ENCODE data around the gene EEF1AKMT3.
"Not testable (repeated sequence)": the region's sequence is repeated elsewhere in the genome, so short reads cannot be mapped to it uniquely, and the experiment has no call there.

Gene EEF1AKMT3

DNA sequence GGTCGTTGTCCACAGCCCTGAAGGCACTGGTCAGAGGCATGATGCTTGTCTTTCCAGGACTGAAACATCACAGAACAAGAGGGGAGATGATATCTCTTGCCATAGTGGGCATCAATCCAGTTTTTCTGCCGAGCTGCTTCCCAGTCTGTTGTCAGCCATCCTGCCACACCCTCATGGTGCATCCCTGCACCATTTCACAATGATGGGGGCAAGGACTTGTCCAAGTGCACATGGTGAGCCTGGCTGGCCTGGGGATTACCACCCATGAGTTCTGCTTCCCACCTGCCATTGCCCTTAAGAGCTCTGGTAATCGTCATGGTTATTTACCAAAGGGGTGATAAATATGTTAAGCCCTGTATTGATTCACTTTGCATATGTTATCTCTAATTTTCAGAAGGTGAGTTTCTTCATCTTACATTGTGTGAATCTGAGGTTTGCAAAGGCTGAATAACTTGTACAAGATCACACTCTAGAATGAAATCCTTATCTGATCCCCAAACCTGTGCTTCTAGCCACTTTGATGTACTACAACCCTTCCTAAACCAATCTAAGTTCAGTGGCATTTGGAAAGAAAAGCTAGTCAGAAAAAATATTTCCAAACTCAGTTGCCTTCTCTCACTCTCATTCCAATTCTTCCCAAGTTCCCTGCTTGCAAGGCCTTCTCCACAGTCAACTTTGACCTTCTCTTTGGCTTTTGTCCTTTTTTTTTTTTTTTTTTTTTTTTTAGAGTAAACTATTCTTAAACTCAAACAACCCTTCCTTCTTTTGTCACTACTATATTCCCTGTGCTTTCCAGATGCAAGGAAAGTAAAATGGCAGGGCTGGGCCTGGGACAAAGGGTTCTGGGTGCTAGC is 43.8 kb downstream of the EEF1AKMT3 start:
- in situ Hi-C loops (cut with HindIII; ENCODE audit: low pct_ligation_motif_present, low sequenced_read_pairs), result no loop called here
- Histone ChIP-seq H3K4me3 (ENCODE audit: low read depth, low read length) (no peak overlapping the region), H3K36me3 (replicated peaks) (peaks cover 17% of the 10 kb centered on the region), H3K27ac (no peak overlapping the region), H3K27me3 (replicated peaks) (no peaks in the 10 kb centered on the region)
- TF ChIP-seq, protein P1, sequence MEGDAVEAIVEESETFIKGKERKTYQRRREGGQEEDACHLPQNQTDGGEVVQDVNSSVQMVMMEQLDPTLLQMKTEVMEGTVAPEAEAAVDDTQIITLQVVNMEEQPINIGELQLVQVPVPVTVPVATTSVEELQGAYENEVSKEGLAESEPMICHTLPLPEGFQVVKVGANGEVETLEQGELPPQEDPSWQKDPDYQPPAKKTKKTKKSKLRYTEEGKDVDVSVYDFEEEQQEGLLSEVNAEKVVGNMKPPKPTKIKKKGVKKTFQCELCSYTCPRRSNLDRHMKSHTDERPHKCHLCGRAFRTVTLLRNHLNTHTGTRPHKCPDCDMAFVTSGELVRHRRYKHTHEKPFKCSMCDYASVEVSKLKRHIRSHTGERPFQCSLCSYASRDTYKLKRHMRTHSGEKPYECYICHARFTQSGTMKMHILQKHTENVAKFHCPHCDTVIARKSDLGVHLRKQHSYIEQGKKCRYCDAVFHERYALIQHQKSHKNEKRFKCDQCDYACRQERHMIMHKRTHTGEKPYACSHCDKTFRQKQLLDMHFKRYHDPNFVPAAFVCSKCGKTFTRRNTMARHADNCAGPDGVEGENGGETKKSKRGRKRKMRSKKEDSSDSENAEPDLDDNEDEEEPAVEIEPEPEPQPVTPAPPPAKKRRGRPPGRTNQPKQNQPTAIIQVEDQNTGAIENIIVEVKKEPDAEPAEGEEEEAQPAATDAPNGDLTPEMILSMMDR (IDR thresholded peaks at IDR 0.05; ENCODE audit: low read depth, low read length, missing control alignments), result no peak
- no peak for DNase-seq

DNA sequence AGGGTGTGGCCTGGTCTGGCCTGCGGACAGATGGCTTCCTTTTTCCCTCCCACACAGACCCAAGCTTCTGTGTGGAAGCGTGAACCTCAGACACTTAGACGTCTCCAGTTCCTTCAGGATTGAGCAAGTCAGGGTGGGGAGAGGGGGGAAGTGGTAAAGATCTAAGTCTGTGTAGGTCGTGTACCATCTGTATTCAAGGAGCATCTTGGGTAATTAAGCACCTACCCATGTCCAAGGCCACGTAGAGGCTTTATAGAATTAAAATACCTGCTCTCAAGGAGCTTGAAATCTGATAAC is 44.4 kb downstream of the EEF1AKMT3 start:
- Histone ChIP-seq H3K4me3 (ENCODE audit: low read depth, low read length) (no peak overlapping the region), H3K36me3 (replicated peaks) (peaks cover 20% of the 10 kb centered on the region), H3K27ac (no peak overlapping the region), H3K27me3 (replicated peaks) (no peaks in the 10 kb centered on the region)
- DNase-seq, result no peak
- in situ Hi-C loops (cut with HindIII; ENCODE audit: low pct_ligation_motif_present, low sequenced_read_pairs), result no loop called here
- TF ChIP-seq, protein P1 (IDR thresholded peaks at IDR 0.05; ENCODE audit: low read depth, low read length, missing control alignments), result no peak

DNA sequence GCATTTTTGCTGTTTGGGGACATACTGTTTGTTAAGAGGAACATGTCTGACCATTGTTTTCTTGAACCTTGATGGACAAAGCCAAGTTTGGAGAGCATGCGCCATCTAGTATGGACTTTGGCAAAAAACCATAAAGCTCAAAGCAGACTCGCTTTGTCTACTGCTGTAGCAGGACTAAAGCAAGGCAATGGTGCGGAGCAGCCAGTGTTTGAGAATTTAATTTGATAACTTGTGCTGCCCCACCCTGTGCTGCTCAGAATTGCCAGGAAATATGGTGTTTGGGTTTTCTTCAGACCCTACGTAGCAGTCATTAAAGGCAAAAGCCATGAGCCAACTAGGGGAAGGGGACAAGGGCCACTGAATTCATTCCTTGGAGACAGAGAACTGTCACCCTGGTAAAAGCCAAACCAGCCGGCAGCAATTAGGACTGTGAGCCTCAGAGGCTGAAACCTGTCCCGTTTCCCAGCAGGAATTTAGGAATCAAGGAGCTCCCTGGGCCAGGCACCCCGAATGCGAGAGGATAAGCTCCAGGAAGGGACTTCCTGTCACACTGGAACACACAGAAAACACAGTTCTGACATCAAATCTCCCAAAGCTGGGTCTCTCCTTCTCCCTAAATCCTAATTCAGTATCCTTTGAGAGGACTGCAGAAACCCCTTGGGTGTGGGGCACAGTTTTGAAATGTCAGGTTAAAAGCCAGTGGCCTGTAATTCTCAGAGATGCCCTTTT is 45.0 kb downstream of the EEF1AKMT3 start:
- Histone ChIP-seq H3K4me3 (ENCODE audit: low read depth, low read length) (no peak overlapping the region), H3K27ac (no peak overlapping the region), H3K27me3 (replicated peaks) (no peaks in the 10 kb centered on the region), H3K36me3 (replicated peaks) (peaks cover 25% of the 10 kb centered on the region)
- no peak for DNase-seq
- in situ Hi-C loops (cut with HindIII; ENCODE audit: low pct_ligation_motif_present, low sequenced_read_pairs), result no loop called here
- TF ChIP-seq, protein P1 (IDR thresholded peaks at IDR 0.05; ENCODE audit: low read depth, low read length, missing control alignments), result no peak

DNA sequence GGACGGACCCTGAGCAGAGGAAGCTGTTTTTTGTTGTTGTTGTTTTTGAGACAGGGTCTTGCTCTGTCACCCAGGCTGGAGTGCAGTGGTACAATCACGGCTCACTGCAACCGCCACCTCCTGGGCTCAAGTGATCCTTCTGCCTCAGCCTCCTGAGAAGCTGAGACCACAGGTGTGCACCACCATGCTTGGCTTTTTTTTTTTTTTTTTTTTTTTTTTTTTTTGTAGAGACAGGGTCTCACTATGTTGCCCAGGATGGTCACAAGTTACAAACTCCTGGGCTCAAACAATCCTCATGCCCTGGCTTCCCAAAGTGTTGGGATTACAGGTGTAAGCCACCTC is 45.5 kb downstream of the EEF1AKMT3 start:
- H3K27ac ChIP-seq; H3K4me3 ChIP-seq (ENCODE audit: low read depth, low read length); DNase-seq; H3K27me3 ChIP-seq (replicated peaks); in situ Hi-C loops (cut with HindIII; ENCODE audit: low pct_ligation_motif_present, low sequenced_read_pairs): not testable (repeated sequence)
- peaks cover 30% of the 10 kb centered on the region for H3K36me3 ChIP-seq (replicated peaks)

DNA sequence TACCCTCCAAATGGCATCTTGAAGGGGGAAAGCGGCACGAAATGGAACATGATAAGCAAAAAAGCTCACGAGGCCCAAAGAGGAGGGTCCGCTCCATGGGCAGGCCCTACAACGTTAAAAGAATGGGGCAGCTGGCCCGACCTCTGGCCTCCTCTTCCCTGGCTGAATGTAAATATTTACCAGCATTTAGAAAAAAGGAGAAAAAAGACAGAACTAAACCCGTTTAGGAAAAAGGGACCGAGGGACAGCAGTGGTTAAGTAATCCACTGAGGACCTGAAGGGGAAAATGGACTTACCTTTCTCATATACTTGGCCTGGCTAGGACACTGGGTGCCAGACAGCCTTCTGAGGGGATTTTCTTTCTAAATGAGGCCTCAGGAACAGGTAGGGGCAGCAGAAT is 47.7 kb downstream of the EEF1AKMT3 start:
- H3K27ac ChIP-seq; H3K27me3 ChIP-seq (replicated peaks); DNase-seq; H3K4me3 ChIP-seq (ENCODE audit: low read depth, low read length); in situ Hi-C loops (cut with HindIII; ENCODE audit: low pct_ligation_motif_present, low sequenced_read_pairs): not testable (repeated sequence)
- peaks cover 52% of the 10 kb centered on the region for H3K36me3 ChIP-seq (replicated peaks)

DNA sequence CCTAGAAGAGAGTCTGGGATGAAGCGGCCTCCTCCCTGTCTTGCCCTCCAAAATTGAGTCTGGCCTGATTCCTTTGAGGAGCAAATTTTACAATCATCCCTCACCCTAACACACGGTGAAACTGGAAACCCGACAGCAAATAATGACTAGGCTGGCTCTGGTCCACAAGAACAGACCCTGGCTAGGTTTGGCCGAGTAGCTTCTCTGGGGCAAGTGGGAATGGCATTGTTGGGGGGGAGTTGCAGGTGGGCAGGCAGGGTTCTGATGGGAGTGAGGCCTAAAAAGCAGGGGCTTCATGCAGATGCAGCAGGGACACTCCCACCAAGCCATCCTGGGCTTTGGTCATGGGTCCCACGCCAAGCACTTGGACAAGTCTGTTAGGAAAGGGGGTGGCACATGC is 48.6 kb downstream of the EEF1AKMT3 start:
- DNase-seq; H3K27ac ChIP-seq; H3K27me3 ChIP-seq (replicated peaks); in situ Hi-C loops (cut with HindIII; ENCODE audit: low pct_ligation_motif_present, low sequenced_read_pairs); H3K4me3 ChIP-seq (ENCODE audit: low read depth, low read length): not testable (repeated sequence)
- peaks cover 61% of the 10 kb centered on the region for H3K36me3 ChIP-seq (replicated peaks)

DNA sequence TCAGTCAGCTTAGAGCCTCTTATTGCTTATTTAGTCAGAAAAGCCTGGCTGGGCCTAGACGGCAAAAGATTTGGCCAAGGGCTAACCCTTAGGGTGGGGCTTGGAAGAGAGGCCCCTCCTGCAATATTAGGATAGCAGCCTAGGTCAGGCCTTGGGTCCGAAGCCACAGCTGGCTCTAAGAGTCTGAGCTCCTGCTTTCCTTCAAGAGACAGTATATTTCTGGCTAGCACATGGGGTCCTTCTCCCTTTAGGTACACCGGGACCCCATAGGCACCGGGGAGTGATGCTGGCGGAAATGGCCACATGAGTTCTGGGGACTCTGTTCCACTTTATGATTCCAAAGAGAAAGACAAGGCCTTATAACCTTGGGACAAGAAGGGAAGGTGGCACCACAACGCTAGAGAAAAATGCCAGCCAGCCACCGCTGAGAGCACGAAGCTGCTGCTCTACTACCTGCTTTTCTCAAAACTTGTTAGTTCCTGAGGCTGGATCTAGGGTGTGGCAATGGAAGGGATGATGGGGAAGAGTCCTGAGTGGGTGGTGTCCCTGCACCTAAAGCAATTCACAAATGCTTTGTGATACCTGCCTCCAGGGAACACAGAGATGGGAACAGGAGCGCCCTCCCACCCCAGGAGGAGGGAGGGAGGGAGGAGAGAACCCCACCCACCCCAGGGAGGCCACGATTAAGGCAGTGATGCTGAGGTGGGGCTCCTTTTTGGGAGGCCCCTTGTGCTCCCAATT is 49.2 kb downstream of the EEF1AKMT3 start:
- H3K27me3 ChIP-seq (replicated peaks), result no peaks in the 10 kb centered on the region
- H3K36me3 ChIP-seq (replicated peaks), result peaks cover 67% of the 10 kb centered on the region
- no peak for DNase-seq
- no peak overlapping the region for H3K27ac ChIP-seq
- no peak overlapping the region for H3K4me3 ChIP-seq (ENCODE audit: low read depth, low read length)
- TF ChIP-seq, protein P1 (IDR thresholded peaks at IDR 0.05; ENCODE audit: low read depth, low read length, missing control alignments), result no peak
- in situ Hi-C loops (cut with HindIII; ENCODE audit: low pct_ligation_motif_present, low sequenced_read_pairs), result no loop called here

Data from brain microvascular endothelial cell (primary cell).